ENCODE measurements around the gene HNF4A. TPM values are rescaled to one million over a fixed set of nuclear protein-coding genes. Genes with fewer than 3 reads are reported as not detected.

HNF4A gene
- total RNA-seq, 2 donors from 2014 or later = not detected

GRCh38 chr20:44461803-44462174 lies 106.3 kb downstream of the HNF4A start:
- H3K27ac ChIP-seq = no peak overlapping the region
- no peaks in the 10 kb centered on the region for H3K36me3 ChIP-seq
- no peaks in the 10 kb centered on the region for H3K27me3 ChIP-seq
- H3K4me3 ChIP-seq = no peak overlapping the region
- no peak for TF ChIP-seq CTCF (IDR thresholded peaks at IDR 0.05)
- no peak for DNase-seq (ENCODE audit: low spot score)
- no peaks in the 10 kb centered on the region for H3K9me3 ChIP-seq
- H3K4me1 ChIP-seq = no peaks in the 10 kb centered on the region

- H3K4me1 ChIP-seq = peaks cover 0 to 5% of the 10 kb centered on the region in 2 donors
- H3K9me3 ChIP-seq = no peaks in the 10 kb centered on the region
- no peaks in the 10 kb centered on the region for H3K36me3 ChIP-seq
- no peaks in the 10 kb centered on the region for H3K27me3 ChIP-seq
- no peak overlapping the region for H3K4me3 ChIP-seq
- H3K27ac ChIP-seq = no peak overlapping the region
- no peak for TF ChIP-seq CTCF (IDR thresholded peaks at IDR 0.05)
- no peak for DNase-seq (ENCODE audit: low spot score)
These were observed 108.0 kb downstream of the HNF4A start for GRCh38 chr20:44463466-44463865.

GRCh38 chr20:44464514-44464913 lies 109.0 kb downstream of the HNF4A start:
- no peaks in the 10 kb centered on the region for H3K27me3 ChIP-seq
- DNase-seq (ENCODE audit: low spot score) = no peak
- H3K27ac ChIP-seq = no peak overlapping the region
- H3K4me1 ChIP-seq = peaks cover 0 to 5% of the 10 kb centered on the region in 2 donors
- TF ChIP-seq CTCF (IDR thresholded peaks at IDR 0.05) = no peak
- no peak overlapping the region for H3K4me3 ChIP-seq
- no peaks in the 10 kb centered on the region for H3K36me3 ChIP-seq
- no peaks in the 10 kb centered on the region for H3K9me3 ChIP-seq

- no peak for DNase-seq (ENCODE audit: low spot score)
- Histone ChIP-seq H3K27me3 (no peaks in the 10 kb centered on the region), H3K4me3 (no peak overlapping the region), H3K27ac (no peak overlapping the region), H3K9me3 (no peaks in the 10 kb centered on the region), H3K4me1 (peaks cover 0 to 5% of the 10 kb centered on the region in 2 donors), H3K36me3 (no peaks in the 10 kb centered on the region)
- TF ChIP-seq CTCF (IDR thresholded peaks at IDR 0.05) = no peak
These were observed 109.6 kb downstream of the HNF4A start for GRCh38 chr20:44465001-44465560.

- Histone ChIP-seq H3K4me3 (no peak overlapping the region), H3K36me3 (no peaks in the 10 kb centered on the region), H3K27ac (peak overlapping the region in 1 of 2 donors; percentile 16), H3K4me1 (peaks cover 0 to 5% of the 10 kb centered on the region in 2 donors), H3K9me3 (no peaks in the 10 kb centered on the region), H3K27me3 (no peaks in the 10 kb centered on the region)
- DNase-seq (ENCODE audit: low spot score) = no peak
- no peak for TF ChIP-seq CTCF (IDR thresholded peaks at IDR 0.05)
These were observed 111.9 kb downstream of the HNF4A start for GRCh38 chr20:44467289-44467883.

Measured in right atrium auricular region (tissue), 2 donors.